Mesodermal cell (in vitro differentiated cells): ENCODE results near the gene CCDC134.
A peak's percentile ranks its signal among the peaks of the same experiment; 100 is the strongest.

Source experiments
- H3K27ac ChIP-seq: 2 replicates; pipeline ENCODE4 v1.7.0; 2013; ENCODE audit warnings: mild to moderate bottlenecking, low read depth, low read length, moderate library complexity; ENCODE audit not compliant: severe bottlenecking
- H3K36me3 ChIP-seq: 2 replicates; pipeline ENCODE4 v1.7.1; 2013; ENCODE audit warnings: mild to moderate bottlenecking, low read length, moderate library complexity; ENCODE audit not compliant: control insufficient read depth, insufficient read depth
- H3K4me1 ChIP-seq: one replicate; pipeline ENCODE4 v1.7.1; 2013; ENCODE audit warnings: mild to moderate bottlenecking, low read length; ENCODE audit not compliant: insufficient read depth, control insufficient read depth, poor library complexity, severe bottlenecking
- H3K4me3 ChIP-seq: 2 replicates; pipeline ENCODE4 v1.7.0; 2013; ENCODE audit warnings: low read length, control low read depth, mild to moderate bottlenecking; ENCODE audit not compliant: insufficient read depth, poor library complexity, severe bottlenecking; ENCODE audit errors: extremely low read depth
- H3K9me3 ChIP-seq: 2 replicates; pipeline ENCODE4 v1.7.1; 2013; ENCODE audit warnings: mild to moderate bottlenecking, low read length, moderate library complexity; ENCODE audit not compliant: control insufficient read depth
- WGBS, 2 experiments: methylation state at CpG; one replicate each; pipeline ENCODE4 v1.1.5; 2013; ENCODE audit warnings: missing lambda C conversion rate in 2 of 2; ENCODE audit not compliant: insufficient coverage in 2 of 2; 5-methylcytosine and 5-hydroxymethylcytosine counted together

CCDC134 gene

DNA sequence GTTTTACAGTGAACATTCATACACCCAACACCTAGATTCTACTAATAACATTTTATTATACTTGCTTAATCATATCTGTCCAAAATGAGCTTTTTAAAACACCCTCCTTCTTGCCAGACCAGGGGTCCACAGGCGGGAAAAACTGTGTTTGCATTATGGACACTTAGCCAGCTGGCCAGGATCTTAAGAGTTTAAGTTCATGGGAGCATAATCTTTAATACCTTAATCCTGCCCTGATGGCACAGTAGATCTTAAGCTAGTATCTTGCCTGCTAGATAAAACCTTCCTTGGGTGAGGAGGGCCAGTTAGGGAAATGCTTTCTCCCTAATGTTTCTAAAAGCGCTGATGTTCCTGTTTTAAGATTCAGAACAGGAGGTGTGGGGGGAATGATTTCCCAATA is 13.1 kb upstream of the CCDC134 start:
- no CpG with 5 or more reads among the region's 2 CpGs for WGBS, 2 experiments
- no peaks in the 10 kb centered on the region for H3K36me3 ChIP-seq

GRCh38 chr22:41793871-41794270 is 6.6 kb upstream of the CCDC134 start:
- no peaks in the 10 kb centered on the region for H3K4me1 ChIP-seq
- H3K27ac ChIP-seq: no peak overlapping the region
- H3K36me3 ChIP-seq: no peaks in the 10 kb centered on the region
- no peak overlapping the region for H3K4me3 ChIP-seq
- WGBS, 2 experiments: 100% methylated on average over 2 to 3 of the region's 3 CpGs
- H3K9me3 ChIP-seq: no peaks in the 10 kb centered on the region

More for the DNA sequence above, 13.1 kb upstream of the CCDC134 start:
- Histone ChIP-seq H3K4me3 (no peak overlapping the region), H3K27ac (no peak overlapping the region), H3K9me3 (no peaks in the 10 kb centered on the region), H3K4me1 (no peaks in the 10 kb centered on the region)

DNA sequence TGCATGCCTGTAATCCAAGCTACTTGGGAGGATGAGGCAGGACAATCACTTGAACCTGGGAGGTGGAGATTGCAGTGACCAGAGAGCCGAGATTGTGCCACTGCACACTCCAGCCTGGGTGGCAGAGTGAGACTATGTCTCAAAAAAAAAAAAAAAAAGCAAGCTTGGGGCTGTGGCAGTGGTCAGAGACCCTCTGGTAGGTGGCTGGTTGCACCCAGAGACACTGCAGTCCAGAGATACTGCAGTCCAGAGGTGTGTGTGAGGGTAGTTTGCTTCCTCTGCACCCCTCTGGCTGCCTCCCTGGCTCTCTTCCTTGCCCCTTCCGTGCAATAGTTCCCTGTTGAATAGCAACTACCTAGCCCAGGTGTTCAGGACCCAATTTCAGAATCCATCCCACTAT is 1.7 kb upstream of the CCDC134 start:
- no peaks in the 10 kb centered on the region for H3K9me3 ChIP-seq
- H3K36me3 ChIP-seq: no peaks in the 10 kb centered on the region
- no peak overlapping the region for H3K4me3 ChIP-seq
- no peak overlapping the region for H3K27ac ChIP-seq
- 100% methylated on average over 1 to 2 of the region's 2 CpGs for WGBS, 2 experiments
- H3K4me1 ChIP-seq: no peaks in the 10 kb centered on the region

DNA sequence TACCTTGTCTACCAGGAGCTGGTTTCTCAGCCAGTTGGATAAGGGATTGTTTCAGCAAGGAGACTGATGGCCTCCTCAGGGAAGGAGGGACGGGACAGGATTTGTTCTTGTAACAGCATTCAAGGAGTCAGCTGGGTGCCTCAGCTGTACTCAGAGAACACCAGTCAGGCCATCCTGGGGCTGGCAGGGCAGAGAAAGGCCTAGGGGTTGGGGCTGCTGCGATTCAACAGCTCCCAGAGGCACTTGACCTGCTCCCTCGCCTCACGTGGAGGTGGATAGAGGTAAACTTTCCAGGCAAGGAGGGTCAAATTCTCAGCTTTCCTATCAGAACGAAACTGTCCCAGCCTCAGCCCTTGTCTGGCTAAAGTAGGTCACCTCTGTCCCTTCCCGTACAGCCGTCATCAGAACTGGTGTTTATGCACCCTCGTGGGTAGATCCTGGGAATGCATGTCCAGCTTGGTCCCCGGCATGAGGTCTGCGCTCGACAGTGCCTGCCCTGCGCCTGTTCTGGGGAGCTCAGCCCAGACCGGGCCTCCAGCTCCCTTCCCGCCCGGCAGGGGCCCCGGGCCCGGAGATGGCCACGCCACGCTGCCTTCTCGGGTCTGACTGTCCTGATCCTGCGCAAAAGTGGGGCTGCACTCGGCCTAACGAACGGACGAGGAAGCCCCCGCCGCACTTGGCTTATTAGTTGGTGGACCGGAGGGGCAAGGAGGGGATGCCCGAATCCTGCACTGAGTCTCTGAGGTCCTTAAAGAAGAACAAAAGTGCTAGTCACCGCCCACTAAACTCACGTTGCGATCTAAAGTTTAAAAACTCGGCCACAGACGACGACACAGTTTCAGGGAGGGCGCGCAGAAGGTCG is 762 bp upstream of the CCDC134 start:
- 71 to 81% methylated on average over 38 of the region's 38 CpGs for WGBS, 2 experiments
- peak overlapping the region; percentile 49 for H3K27ac ChIP-seq
- H3K36me3 ChIP-seq: peaks cover 5% of the 10 kb centered on the region
- no peaks in the 10 kb centered on the region for H3K9me3 ChIP-seq
- H3K4me3 ChIP-seq: peak overlapping the region; percentile 75
- no peaks in the 10 kb centered on the region for H3K4me1 ChIP-seq

DNA sequence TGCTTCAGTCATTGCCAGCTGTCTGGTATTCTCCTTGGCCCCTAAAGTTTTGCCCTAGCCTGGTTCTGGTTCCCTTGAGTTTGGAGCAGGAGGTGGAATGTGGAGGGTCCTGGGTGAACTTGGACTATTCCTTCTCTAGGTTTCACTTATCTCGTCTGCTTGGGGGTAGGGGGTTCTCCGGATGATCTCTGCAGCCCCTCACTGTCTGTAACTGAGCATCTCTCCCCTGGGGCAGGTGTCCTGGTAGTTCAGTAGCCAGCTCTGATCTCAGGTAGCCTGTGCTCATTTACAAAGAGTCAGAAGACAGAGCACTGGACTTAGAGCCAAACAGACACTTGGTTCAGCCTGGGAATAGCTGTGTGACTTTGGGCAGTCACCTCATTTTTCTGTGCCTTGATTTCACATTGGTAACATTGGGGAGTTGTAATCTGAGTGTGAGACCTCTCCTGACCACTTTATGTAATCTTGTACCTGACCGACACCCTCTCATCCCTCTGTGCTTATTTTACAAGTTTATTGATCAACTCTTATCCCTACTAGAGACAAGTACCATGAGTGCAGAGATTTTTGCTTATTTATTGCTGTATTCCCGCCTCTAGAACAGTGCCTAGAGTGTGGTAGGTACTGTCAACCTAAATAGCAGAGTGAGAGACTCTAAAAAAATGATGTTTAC is 804 bp downstream of the CCDC134 start:
- no peaks in the 10 kb centered on the region for H3K4me1 ChIP-seq
- WGBS, 2 experiments: 27 to 43% methylated on average over 2 to 3 of the region's 4 CpGs
- no peaks in the 10 kb centered on the region for H3K9me3 ChIP-seq
- H3K36me3 ChIP-seq: peaks cover 5% of the 10 kb centered on the region
- no peak overlapping the region for H3K27ac ChIP-seq
- H3K4me3 ChIP-seq: peak overlapping the region; percentile 75

DNA sequence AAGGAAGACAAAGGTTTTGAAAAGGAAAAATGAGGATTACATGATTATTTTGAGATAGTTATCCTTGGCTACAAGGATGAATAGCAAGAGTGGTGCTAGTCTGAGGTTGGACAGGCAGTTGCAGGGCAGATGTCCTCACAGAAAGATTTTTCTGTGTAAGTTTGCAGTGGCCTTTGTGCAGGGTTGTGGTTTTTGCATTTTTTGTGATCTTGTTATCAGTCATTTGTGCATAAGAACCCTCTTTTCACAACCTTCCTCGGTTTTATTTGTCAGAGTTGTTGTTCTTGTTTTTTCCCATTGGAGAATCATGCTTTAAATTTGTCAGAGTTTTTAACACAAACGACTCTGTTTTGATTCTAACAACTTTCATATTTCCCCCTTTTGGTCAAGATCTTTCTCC is 1.4 kb downstream of the CCDC134 start:
- Histone ChIP-seq H3K27ac (no peak overlapping the region), H3K4me1 (no peaks in the 10 kb centered on the region), H3K36me3 (peaks cover 5% of the 10 kb centered on the region), H3K4me3 (no peak overlapping the region), H3K9me3 (no peaks in the 10 kb centered on the region)
- 100% methylated on average over 1 of the region's 2 CpGs; no CpG with 5 or more reads in 1 of the 2 experiments for WGBS, 2 experiments

GRCh38 chr22:41805639-41806038 is 5.2 kb downstream of the CCDC134 start:
- H3K9me3 ChIP-seq: no peaks in the 10 kb centered on the region
- no peaks in the 10 kb centered on the region for H3K4me1 ChIP-seq
- H3K36me3 ChIP-seq: peaks cover 8% of the 10 kb centered on the region
- no peak overlapping the region for H3K27ac ChIP-seq
- no peak overlapping the region for H3K4me3 ChIP-seq

DNA sequence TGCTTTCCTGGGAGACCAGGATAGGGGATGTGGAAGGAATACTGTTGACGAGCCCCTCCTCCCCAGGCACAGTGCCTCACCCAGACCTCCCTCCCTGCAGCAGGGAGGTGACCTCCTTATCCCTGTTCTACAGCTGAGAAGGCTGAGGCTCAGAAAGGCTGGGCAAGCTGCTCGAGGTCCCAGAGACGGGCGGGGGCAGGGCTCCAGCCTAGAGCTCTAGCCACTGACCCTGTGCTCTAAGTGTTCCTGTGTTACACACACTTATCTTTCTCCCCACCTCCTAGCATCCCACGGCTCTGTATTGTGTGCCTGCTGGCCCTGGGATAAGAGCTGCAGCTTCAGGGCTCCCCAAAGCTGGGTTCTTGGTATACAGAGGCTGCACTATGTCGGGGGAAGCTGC is 7.9 kb downstream of the CCDC134 start:
- Histone ChIP-seq H3K27ac (no peak overlapping the region), H3K4me3 (no peak overlapping the region), H3K4me1 (no peaks in the 10 kb centered on the region), H3K9me3 (no peaks in the 10 kb centered on the region), H3K36me3 (peaks cover 25% of the 10 kb centered on the region)
- WGBS, 2 experiments: 94 to 100% methylated on average over 2 to 5 of the region's 6 CpGs

DNA sequence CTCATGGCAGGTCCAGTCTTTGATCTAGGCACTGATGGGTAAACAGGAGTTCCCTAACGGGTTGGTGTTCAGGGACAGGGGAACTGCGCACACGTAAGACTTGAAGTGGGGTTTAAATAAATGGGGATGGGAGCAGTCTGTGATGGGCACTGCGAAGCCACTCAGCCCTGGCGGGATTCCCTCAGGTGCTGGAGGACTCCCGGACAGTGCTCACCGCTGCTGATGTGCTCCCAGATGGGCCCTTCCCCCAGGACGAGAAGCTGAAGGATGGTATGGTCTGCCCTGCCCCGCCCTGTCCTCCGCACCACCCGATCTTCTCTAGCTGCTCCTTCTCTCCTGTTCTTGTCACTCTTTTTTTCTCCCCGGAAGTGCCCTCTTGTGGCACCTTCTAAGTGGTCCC is 9.5 kb downstream of the CCDC134 start:
- H3K4me1 ChIP-seq: no peaks in the 10 kb centered on the region
- H3K27ac ChIP-seq: no peak overlapping the region
- 99% methylated on average over 10 to 12 of the region's 12 CpGs for WGBS, 2 experiments
- no peak overlapping the region for H3K4me3 ChIP-seq
- H3K36me3 ChIP-seq: peaks cover 24% of the 10 kb centered on the region
- H3K9me3 ChIP-seq: no peaks in the 10 kb centered on the region

DNA sequence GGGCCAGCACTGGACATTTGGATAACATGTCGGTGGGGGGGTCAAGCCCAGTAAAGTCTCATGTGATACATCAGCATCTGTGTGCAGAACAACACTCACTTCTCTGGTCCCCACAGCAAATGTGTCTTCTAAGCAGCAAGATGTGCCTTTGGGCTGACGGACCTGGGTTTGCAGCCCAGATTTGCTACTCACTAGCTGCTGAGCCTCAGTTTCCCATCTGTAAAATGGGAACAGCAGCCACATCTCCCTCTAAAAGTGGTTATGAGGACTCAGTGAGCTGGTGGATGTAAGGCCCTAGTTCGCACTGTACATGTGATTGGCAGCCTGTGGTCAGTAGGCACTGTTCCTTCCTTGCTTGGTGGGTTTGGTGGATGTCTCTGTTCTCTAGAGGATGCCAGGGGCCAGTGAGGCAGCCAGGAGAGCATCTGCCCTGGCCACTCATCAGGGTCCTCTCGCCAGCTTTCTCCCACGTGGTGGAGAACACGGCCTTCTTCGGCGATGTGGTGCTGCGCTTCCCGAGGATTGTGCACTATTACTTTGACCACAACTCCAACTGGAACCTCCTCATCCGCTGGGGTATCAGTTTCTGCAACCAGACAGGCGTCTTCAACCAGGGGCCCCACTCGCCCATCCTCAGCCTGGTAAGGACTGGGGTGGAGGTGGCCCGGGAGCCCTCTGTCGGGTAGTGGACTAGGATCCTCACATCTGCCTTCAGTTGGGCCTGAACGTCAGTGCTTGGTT is 12.5 kb downstream of the CCDC134 start:
- WGBS, 2 experiments: 97 to 98% methylated on average over 13 to 16 of the region's 16 CpGs
- Histone ChIP-seq H3K4me1 (no peaks in the 10 kb centered on the region), H3K27ac (no peak overlapping the region), H3K36me3 (peaks cover 30% of the 10 kb centered on the region), H3K9me3 (no peaks in the 10 kb centered on the region), H3K4me3 (no peak overlapping the region)
